Thyroid gland (tissue), 4 donors: ENCODE measurements around the gene TMEM144.
"Not testable (repeated sequence)": the region's sequence is repeated elsewhere in the genome, so short reads cannot be mapped to it uniquely, and the experiment has no call there.

Experiments used
- CTCF ChIP-seq, 6 experiments: fragments of 200-600 bp in 3 of 6; fragments of 450-650 bp in 3 of 6; sonication (generic) in 3 of 6; IDR thresholded peaks; one replicate each; pipeline ENCODE4 v1.5.1; 2016 to 2019; ENCODE audit warnings: antibody characterized with exemption in 6 of 6, mild to moderate bottlenecking in 2 of 6, inconsistent platforms in 1 of 6, moderate library complexity in 1 of 6
- POLR2A ChIP-seq, 2 donors: fragments of 450-650 bp; IDR thresholded peaks; one replicate each; pipeline ENCODE4 v1.6.1; 2017; ENCODE audit warnings: antibody characterized with exemption in 2 of 2, mild to moderate bottlenecking in 2 of 2, moderate library complexity in 1 of 2

DNA sequence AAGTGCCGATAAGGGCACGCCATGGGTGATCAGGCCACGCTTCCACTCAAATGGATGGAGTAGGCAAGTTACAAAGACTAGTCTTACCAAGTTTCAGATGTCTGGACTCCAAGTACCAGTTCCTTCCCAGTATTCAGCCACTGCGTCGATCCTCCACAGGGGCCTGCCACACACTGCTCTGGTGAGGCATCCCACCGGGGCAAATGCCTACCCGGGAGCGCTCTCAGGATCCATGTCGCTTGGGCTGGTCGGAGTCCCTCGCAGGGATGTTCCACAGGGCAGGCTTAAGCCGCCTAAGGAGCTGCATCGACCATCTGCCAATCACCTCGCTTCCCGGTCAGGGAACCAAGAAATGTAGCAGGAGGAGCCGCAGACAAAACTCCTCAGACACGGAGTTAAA, 18.1 kb downstream of the TMEM144 start:
- not testable (repeated sequence) for TF ChIP-seq CTCF, POLR2A (IDR thresholded peaks at IDR 0.05)
